Measurements from ENCODE around the gene NAA25. TPM values are rescaled to one million over a fixed set of nuclear protein-coding genes. Genes with fewer than 3 reads are reported as not detected.

Gene NAA25
- total and polyA plus RNA-seq, 9 of the 15 experiments (the other 6 are each of a cell fraction or from before 2014, with no cell fraction given) = 26.6 to 59.6 (median 48.9) TPM

DNA sequence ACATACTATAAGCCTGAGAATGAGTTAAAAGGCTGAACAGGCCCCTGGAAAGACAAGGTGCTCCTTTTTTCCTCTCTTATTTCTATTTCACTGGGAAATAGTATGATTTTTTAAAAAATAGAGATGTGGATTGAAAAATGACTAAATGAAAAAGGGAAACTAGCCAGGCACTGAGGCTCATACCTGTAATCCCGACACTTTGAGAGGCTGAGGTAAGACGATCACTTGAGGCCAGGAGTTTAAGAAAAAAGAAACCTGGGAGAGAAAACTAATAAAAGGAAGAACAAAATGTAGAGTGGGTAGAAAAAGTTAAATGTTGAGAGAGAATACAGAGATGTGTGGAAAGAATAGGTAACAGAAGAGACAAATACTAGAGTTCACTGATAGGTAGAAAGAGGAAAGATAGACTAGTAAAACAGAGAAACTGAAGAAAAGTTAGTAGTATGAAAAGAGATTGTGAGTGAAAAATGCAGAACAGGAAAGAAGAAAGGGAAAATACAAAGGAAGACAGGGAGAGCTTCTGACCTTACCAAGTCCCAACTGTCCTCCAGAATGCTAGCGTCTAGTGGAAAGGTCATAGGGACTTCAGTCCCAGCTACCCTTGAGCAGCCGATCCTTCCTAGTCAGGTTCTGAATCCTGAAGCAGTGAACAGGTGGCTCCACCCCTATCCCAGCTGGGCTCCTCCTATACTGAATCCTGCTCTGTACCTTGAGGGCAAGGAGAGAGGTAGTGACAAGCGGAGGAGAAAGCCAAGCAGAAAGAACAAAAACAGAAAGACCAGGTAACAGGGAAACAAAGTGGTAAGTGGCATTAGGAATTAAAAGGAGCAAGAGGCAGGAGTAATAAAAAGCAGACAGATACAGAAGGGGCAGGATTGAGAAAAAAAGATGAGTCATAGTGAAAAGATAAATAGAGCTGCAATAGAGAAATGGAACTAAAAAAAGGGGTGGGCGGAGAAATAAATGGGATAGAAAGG, 102.9 kb downstream of the NAA25 start (continued):
- TF ChIP-seq, protein P1, sequence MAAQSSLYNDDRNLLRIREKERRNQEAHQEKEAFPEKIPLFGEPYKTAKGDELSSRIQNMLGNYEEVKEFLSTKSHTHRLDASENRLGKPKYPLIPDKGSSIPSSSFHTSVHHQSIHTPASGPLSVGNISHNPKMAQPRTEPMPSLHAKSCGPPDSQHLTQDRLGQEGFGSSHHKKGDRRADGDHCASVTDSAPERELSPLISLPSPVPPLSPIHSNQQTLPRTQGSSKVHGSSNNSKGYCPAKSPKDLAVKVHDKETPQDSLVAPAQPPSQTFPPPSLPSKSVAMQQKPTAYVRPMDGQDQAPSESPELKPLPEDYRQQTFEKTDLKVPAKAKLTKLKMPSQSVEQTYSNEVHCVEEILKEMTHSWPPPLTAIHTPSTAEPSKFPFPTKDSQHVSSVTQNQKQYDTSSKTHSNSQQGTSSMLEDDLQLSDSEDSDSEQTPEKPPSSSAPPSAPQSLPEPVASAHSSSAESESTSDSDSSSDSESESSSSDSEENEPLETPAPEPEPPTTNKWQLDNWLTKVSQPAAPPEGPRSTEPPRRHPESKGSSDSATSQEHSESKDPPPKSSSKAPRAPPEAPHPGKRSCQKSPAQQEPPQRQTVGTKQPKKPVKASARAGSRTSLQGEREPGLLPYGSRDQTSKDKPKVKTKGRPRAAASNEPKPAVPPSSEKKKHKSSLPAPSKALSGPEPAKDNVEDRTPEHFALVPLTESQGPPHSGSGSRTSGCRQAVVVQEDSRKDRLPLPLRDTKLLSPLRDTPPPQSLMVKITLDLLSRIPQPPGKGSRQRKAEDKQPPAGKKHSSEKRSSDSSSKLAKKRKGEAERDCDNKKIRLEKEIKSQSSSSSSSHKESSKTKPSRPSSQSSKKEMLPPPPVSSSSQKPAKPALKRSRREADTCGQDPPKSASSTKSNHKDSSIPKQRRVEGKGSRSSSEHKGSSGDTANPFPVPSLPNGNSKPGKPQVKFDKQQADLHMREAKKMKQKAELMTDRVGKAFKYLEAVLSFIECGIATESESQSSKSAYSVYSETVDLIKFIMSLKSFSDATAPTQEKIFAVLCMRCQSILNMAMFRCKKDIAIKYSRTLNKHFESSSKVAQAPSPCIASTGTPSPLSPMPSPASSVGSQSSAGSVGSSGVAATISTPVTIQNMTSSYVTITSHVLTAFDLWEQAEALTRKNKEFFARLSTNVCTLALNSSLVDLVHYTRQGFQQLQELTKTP (IDR thresholded peaks at IDR 0.05; ENCODE audit: low read depth in 1 of 2, partially characterized antibody in 2 of 2) = peak; percentile 49 to 61
- peak; percentile 51 to 81; a peak in 3 of 4 replicates for TF ChIP-seq HDAC1 (IDR thresholded peaks at IDR 0.05)
- no peak for TF ChIP-seq ZNF408 (CRISPR knock-in tag; IDR thresholded peaks at IDR 0.05; ENCODE audit: low read depth)
- no peak for TF ChIP-seq ZNF668 (CRISPR knock-in tag; IDR thresholded peaks at IDR 0.05)
- no peak for TF ChIP-seq ASH1L (IDR thresholded peaks at IDR 0.05; ENCODE audit: borderline replicate concordance, low read depth, partially characterized antibody)
- TF ChIP-seq NRF1 (conservative IDR thresholded peaks at IDR 0.05 in 1 of 2, IDR thresholded peaks at IDR 0.05 in 1 of 2) = peak in 1 of 2 experiments; percentile 51; a peak in 2 of 4 replicates
- TF ChIP-seq, protein P2, sequence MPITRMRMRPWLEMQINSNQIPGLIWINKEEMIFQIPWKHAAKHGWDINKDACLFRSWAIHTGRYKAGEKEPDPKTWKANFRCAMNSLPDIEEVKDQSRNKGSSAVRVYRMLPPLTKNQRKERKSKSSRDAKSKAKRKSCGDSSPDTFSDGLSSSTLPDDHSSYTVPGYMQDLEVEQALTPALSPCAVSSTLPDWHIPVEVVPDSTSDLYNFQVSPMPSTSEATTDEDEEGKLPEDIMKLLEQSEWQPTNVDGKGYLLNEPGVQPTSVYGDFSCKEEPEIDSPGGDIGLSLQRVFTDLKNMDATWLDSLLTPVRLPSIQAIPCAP (CRISPR knock-in tag; IDR thresholded peaks at IDR 0.05; ENCODE audit: borderline replicate concordance) = no peak
- TF ChIP-seq ZBTB7A (IDR thresholded peaks at IDR 0.05; ENCODE audit: borderline replicate concordance, control insufficient read depth, low read depth, low read length) = no peak
- no peak for TF ChIP-seq ZSCAN29 (IDR thresholded peaks at IDR 0.05)
- 0 out of 2 replicates have a peak, but pooled peaks have one; percentile 24 for TF ChIP-seq JUNB (CRISPR knock-in tag; conservative IDR thresholded peaks at IDR 0.05)
- TF ChIP-seq TFAP4 (CRISPR knock-in tag; IDR thresholded peaks at IDR 0.05; ENCODE audit: borderline replicate concordance) = peak; percentile 70
- TF ChIP-seq SFPQ (IDR thresholded peaks at IDR 0.05; ENCODE audit: low read depth, low read length) = no peak
- TF ChIP-seq ZNF184 (CRISPR knock-in tag; IDR thresholded peaks at IDR 0.05) = no peak
- no peak for TF ChIP-seq ZNF707 (CRISPR knock-in tag; conservative IDR thresholded peaks at IDR 0.05)
- TF ChIP-seq CREM (IDR thresholded peaks at IDR 0.05; ENCODE audit: low read depth) = no peak
